CD14-positive monocyte (primary cell): ENCODE data around the gene IRF2BPL. TPM values are rescaled to one million over a fixed set of nuclear protein-coding genes. Genes with fewer than 3 reads are reported as not detected.

Experiments
- DNase-seq, 3 donors: peaks; one replicate each; pipeline ENCODE4 v3.0.0-alpha.2; 2011 to 2022
- H2AFZ ChIP-seq: 2 replicates; pipeline ENCODE4 v1.6.0; 2012; ENCODE audit warnings: mild to moderate bottlenecking, low read depth, low read length, inconsistent platforms; ENCODE audit not compliant: insufficient read depth, poor library complexity, severe bottlenecking
- H3K27ac ChIP-seq, 2 donors: 1 replicate in 1 of 2; 2 replicates in 1 of 2; pipeline ENCODE4 v1.5.1; 2012 to 2013; ENCODE audit warnings: low read length in 2 of 2, control low read depth in 1 of 2, inconsistent platforms in 1 of 2, low read depth in 1 of 2, mild to moderate bottlenecking in 1 of 2
- H3K27me3 ChIP-seq, 2 donors: one replicate each; pipeline versions ENCODE4 v1.6.0 to v1.6.1; 2011 to 2013; ENCODE audit warnings: low read length in 2 of 2; ENCODE audit not compliant: control insufficient read depth in 2 of 2, insufficient read depth in 2 of 2
- H3K36me3 ChIP-seq, 2 donors: replicated peaks in 1 of 2; 1 replicate in 1 of 2; 2 replicates in 1 of 2; pipeline versions ENCODE4 v1.5.1 to v1.6.1; 2012 to 2013; ENCODE audit warnings: low read length in 2 of 2, control low read depth in 1 of 2, inconsistent platforms in 1 of 2, mild to moderate bottlenecking in 1 of 2; ENCODE audit not compliant: insufficient read depth in 2 of 2, control insufficient read depth in 1 of 2
- H3K4me1 ChIP-seq, 2 donors: 1 replicate in 1 of 2; 2 replicates in 1 of 2; pipeline versions ENCODE4 v1.5.1 to v1.6.1; 2012 to 2013; ENCODE audit warnings: low read length in 2 of 2, control low read depth in 1 of 2, inconsistent platforms in 1 of 2, mild to moderate bottlenecking in 1 of 2, moderate library complexity in 1 of 2; ENCODE audit not compliant: insufficient read depth in 2 of 2, control insufficient read depth in 1 of 2
- H3K4me2 ChIP-seq: replicated peaks from 2 replicates; pipeline ENCODE3; 2012; ENCODE audit warnings: low read length, moderate library complexity, mild to moderate bottlenecking; ENCODE audit not compliant: poor library complexity, severe bottlenecking; ENCODE audit errors: extremely low read depth
- H3K4me3 ChIP-seq, 3 experiments: fragments of 200-600 bp in 1 of 3; sonication (generic) in 1 of 3; replicated peaks in 1 of 3; 1 replicate in 2 of 3; 2 replicates in 1 of 3; pipeline ENCODE4 v1.5.1; 2011 to 2013; ENCODE audit warnings: low read length in 3 of 3, mild to moderate bottlenecking in 3 of 3, control low read depth in 2 of 3, low read depth in 2 of 3, inconsistent platforms in 1 of 3, moderate library complexity in 1 of 3
- H3K79me2 ChIP-seq: 2 replicates; pipeline ENCODE4 v1.6.0; 2012; ENCODE audit warnings: mild to moderate bottlenecking, control low read depth, inconsistent platforms, low read length, moderate library complexity; ENCODE audit not compliant: insufficient read depth
- H3K9ac ChIP-seq: 2 replicates; pipeline ENCODE4 v1.6.0; 2017; ENCODE audit warnings: low read length, mild to moderate bottlenecking; ENCODE audit not compliant: insufficient read depth, poor library complexity, severe bottlenecking
- H3K9me3 ChIP-seq, 2 donors: replicated peaks in 1 of 2; 1 replicate in 1 of 2; 2 replicates in 1 of 2; pipeline versions ENCODE4 v1.5.1 to v1.6.1; 2012 to 2013; ENCODE audit warnings: low read length in 2 of 2, control low read depth in 1 of 2; ENCODE audit not compliant: control insufficient read depth in 1 of 2, insufficient read depth in 1 of 2
- H4K20me1 ChIP-seq: 2 replicates; pipeline ENCODE4 v1.6.0; 2012; ENCODE audit warnings: mild to moderate bottlenecking, low read length, control low read depth, moderate library complexity; ENCODE audit not compliant: insufficient read depth
- H3K27ac Mint-ChIP-seq, 7 donors: one replicate each; pipeline ENCODE4 v1.8.0; 2020; ENCODE audit warnings: mild to moderate bottlenecking in 7 of 7, mixed read lengths in 7 of 7, moderate library complexity in 6 of 7, inconsistent platforms in 2 of 7
- H3K27me3 Mint-ChIP-seq, 3 donors: one replicate each; pipeline ENCODE4 v1.8.0; 2021 to 2022; ENCODE audit warnings: low read depth in 3 of 3, mild to moderate bottlenecking in 3 of 3, mixed read lengths in 3 of 3, moderate library complexity in 3 of 3, inconsistent platforms in 1 of 3
- H3K36me3 Mint-ChIP-seq, 2 donors: one replicate each; pipeline ENCODE4 v1.8.0; 2020; ENCODE audit warnings: mixed read lengths in 2 of 2, inconsistent platforms in 1 of 2, mild to moderate bottlenecking in 1 of 2
- H3K4me1 Mint-ChIP-seq: one replicate; pipeline ENCODE4 v1.8.0; 2020; ENCODE audit warnings: mild to moderate bottlenecking, mixed read lengths
- H3K4me3 Mint-ChIP-seq, 2 donors: one replicate each; pipeline ENCODE4 v1.8.0; 2020; ENCODE audit warnings: mild to moderate bottlenecking in 2 of 2, mixed read lengths in 2 of 2, moderate library complexity in 1 of 2
- H3K9me3 Mint-ChIP-seq, 7 donors: one replicate each; pipeline ENCODE4 v1.8.0; 2020 to 2022; ENCODE audit warnings: mixed read lengths in 7 of 7, mild to moderate bottlenecking in 6 of 7, moderate library complexity in 6 of 7, inconsistent platforms in 2 of 7
- WGBS: methylation state at CpG from one replicate; pipeline ENCODE4 v1.1.5; 2013; ENCODE audit warnings: missing lambda C conversion rate; ENCODE audit not compliant: insufficient coverage; 5-methylcytosine and 5-hydroxymethylcytosine counted together
- intact Hi-C, 2 donors: fragments of 100-400 bp; cut with micrococcal nuclease; formaldehyde crosslinking; loops; one replicate each; pipeline versions ENCODE4 v1.15.0 to v1.15.1; 2023
- polyA plus RNA-seq, 3 donors: library from polyadenylated mRNA; depleted of rRNA in 1 of 3; unstranded in 2 of 3; stranded (reverse) in 1 of 3; fragments of 300-500 nt in 2 of 3; fragments of >200 nt in 1 of 3; fragmentation: Illumina TruSeq in 2 of 3; gene quantifications; 1 replicate in 2 of 3; 2 replicates in 1 of 3; pipeline ENCODE4 v1.2.3, GENCODE V29; 2012 to 2021
- TF ChIP-seq, protein P1 (sequence below): fragments of 200-600 bp; IDR thresholded peaks from one replicate; pipeline ENCODE4 v1.8.0; 2022; ENCODE audit warnings: antibody characterized with exemption, mild to moderate bottlenecking

Gene IRF2BPL
- polyA plus RNA-seq, 3 donors = 1.4 to 17.9 (median 1.9) TPM

DNA sequence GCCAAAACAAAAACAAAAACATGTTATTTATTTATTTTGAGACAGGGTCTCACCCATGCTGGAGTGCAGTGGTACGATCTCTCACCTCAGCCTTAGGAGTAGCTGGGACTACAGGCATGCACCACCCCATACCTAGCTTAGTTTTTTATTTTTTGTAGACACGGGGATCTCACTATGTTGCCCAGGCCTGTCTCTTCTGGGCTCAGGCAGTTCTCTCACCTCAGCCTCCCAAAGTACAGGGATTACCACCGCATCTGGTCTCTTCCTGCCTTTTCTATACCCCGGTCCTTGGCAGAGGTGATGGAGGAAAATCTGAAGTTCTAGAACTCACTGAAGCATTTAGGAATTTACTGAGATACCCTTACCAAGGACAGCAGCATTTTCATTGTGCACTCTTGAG is 6.8 kb upstream of the IRF2BPL start:
- Histone ChIP-seq H3K9me3 (no peaks in the 10 kb centered on the region), H3K9ac (no peak overlapping the region), H3K27me3 (no peaks in the 10 kb centered on the region), H2AFZ (no peak overlapping the region), H3K27ac (no peak overlapping the region), H3K4me1 (peaks cover 79 to 83% of the 10 kb centered on the region in 2 donors), H4K20me1 (no peaks in the 10 kb centered on the region), H3K79me2 (peaks cover 14% of the 10 kb centered on the region), H3K4me2 (no peak overlapping the region), H3K4me3 (no peak overlapping the region), H3K36me3 (no peaks in the 10 kb centered on the region)
- TF ChIP-seq, protein P1, sequence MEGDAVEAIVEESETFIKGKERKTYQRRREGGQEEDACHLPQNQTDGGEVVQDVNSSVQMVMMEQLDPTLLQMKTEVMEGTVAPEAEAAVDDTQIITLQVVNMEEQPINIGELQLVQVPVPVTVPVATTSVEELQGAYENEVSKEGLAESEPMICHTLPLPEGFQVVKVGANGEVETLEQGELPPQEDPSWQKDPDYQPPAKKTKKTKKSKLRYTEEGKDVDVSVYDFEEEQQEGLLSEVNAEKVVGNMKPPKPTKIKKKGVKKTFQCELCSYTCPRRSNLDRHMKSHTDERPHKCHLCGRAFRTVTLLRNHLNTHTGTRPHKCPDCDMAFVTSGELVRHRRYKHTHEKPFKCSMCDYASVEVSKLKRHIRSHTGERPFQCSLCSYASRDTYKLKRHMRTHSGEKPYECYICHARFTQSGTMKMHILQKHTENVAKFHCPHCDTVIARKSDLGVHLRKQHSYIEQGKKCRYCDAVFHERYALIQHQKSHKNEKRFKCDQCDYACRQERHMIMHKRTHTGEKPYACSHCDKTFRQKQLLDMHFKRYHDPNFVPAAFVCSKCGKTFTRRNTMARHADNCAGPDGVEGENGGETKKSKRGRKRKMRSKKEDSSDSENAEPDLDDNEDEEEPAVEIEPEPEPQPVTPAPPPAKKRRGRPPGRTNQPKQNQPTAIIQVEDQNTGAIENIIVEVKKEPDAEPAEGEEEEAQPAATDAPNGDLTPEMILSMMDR = no peak
- H3K4me1 Mint-ChIP-seq = peaks cover 77% of the 10 kb centered on the region
- peaks cover 7 to 9% of the 10 kb centered on the region in 2 donors for H3K36me3 Mint-ChIP-seq
- no peak for DNase-seq
- peaks cover 0 to 7% (median 1%) of the 10 kb centered on the region in 3 donors for H3K27me3 Mint-ChIP-seq
- WGBS = 100% methylated on average over 1 of the region's 4 CpGs
- intact Hi-C loops = no loop called here
- H3K9me3 Mint-ChIP-seq = no peaks in the 10 kb centered on the region
- peak overlapping the region in 2 of 7 donors; percentile 4 to 48 for H3K27ac Mint-ChIP-seq
- no peak overlapping the region for H3K4me3 Mint-ChIP-seq

DNA sequence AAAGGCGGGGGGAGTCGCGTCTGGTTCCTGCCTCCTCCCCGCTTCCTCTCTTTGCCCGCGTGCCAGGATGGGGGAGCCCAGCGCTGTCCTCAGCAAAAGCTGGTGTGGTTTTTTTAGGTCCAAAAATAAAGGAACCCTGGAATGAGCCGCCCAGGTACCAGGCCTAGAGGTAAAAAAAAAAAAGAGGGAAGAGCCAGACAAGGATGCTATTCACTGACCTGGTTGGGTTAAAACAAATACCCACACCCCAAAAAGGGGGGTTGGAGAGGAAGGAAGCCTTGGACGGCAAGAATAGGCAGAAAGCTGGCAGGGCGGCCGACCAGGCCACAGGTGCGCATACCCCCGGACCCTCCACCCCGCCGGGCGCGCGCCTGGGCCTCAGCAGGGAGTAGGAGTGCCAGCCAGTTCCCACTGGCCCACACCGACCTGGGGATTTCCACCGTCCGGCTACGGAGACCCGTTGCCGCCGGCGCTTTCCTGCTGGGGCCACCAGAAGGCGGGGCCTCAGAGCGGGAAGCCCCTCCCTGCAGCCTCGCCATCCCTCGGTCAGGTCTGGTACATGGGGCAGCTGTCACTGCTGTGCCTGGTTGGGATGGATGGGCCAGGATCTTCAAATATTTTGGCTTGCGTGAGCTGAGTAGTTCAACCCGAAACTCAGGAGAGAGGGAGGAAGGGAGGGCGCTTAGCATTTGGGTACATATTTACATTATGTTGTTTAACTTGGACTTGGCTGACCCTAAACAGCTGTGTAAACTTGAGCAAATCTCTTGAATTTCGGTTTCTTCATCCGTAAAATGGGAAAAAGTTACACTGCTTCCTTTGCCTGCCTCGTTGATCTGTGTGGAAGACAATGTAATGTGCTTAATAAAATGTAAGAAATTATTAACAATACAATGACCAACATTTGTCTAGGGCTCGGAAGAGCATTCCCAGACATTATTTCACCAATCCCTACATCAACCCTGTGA is 5.4 kb upstream of the IRF2BPL start:
- intact Hi-C loops = loop anchor here in 1 of 2 donors (5.0 kb wide), 1 partner anchor 77 kb away; no protein-coding TSS in a partner anchor
- Mint-ChIP-seq H3K36me3 (peaks cover 12% of the 10 kb centered on the region in 2 donors), H3K27me3 (peaks cover 0 to 7% (median 1%) of the 10 kb centered on the region in 3 donors), H3K4me3 (peak overlapping the region; percentile 83 to 90), H3K4me1 (peaks cover 74% of the 10 kb centered on the region), H3K9me3 (no peaks in the 10 kb centered on the region), H3K27ac (peak overlapping the region; percentile 97 to 99 (median 99))
- 0% methylated on average over 25 of the region's 37 CpGs for WGBS
- Histone ChIP-seq H3K4me1 (peaks cover 74 to 79% of the 10 kb centered on the region in 2 donors), H4K20me1 (no peaks in the 10 kb centered on the region), H3K36me3 (peaks cover 0 to 3% of the 10 kb centered on the region in 2 donors), H3K27me3 (no peaks in the 10 kb centered on the region), H3K4me2 (peak overlapping the region; percentile 76), H3K9ac (peak overlapping the region; percentile 93), H3K79me2 (peaks cover 14% of the 10 kb centered on the region), H2AFZ (peak overlapping the region; percentile 68), H3K4me3 (peak overlapping the region; percentile 29 to 65 (median 53)), H3K27ac (peak overlapping the region; percentile 98), H3K9me3 (no peaks in the 10 kb centered on the region)
- TF ChIP-seq, protein P1 = no peak
- peak; percentile 89 to 92 (median 89) for DNase-seq
